ENCODE data around the gene RALY. TPM values are rescaled to one million over a fixed set of nuclear protein-coding genes. Genes with fewer than 3 reads are reported as not detected.

Gene RALY
- total and polyA plus RNA-seq, 2 donors (not counting 3 experiments of a cell fraction or from before 2014, with no cell fraction given), result 142 to 146 TPM

DNA sequence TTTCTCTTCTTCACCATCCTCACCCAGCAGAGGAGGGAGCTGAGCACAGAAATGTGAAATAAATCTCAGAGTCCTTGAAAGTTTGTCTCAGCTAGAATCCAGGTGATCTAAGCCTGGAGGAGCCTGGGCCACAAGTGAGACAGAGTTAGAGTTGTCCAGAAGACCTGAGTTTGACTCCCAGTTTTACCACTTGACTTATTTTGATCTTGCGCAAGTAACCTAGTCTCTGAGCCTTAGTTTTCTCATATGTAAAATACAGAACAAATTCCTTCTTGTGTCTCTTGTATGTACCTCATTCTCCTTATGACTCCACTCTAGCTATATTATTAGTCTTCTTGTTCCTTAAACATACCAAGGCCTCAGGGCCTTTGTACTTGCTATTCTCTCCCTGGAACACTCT is 36.7 kb downstream of the RALY start:
- H2AFZ ChIP-seq (ENCODE audit: low read depth, low read length), result no peak overlapping the region
- no peak overlapping the region for H3K4me2 ChIP-seq (ENCODE audit: insufficient read depth, low read length)
- no peak overlapping the region for H3K9ac ChIP-seq (replicated peaks; ENCODE audit: extremely low read depth, insufficient read depth, low read length)
- ChIA-PET CTCF (interaction anchor here (1.3 to 1.8 kb wide), 2 partner anchors 10 to 167 kb away, joined by 3 to 5 read pairs; no protein-coding TSS in a partner anchor), POLR2A (no interaction called here)
- H3K4me1 ChIP-seq (ENCODE audit: control insufficient read depth, extremely low read depth, insufficient read depth, low read length), result no peaks in the 10 kb centered on the region
- H3K4me3 ChIP-seq (replicated peaks in 1 of 3; ENCODE audit: insufficient read depth in 1 of 3, low read depth in 1 of 3, low read length in 3 of 3), result no peak overlapping the region
- H3K9me3 ChIP-seq (replicated peaks; ENCODE audit: control insufficient read depth, insufficient read depth, low read length), result no peaks in the 10 kb centered on the region
- FAIRE-seq, result no peak
- H3K79me2 ChIP-seq (ENCODE audit: control insufficient read depth, insufficient read depth, low read length), result peaks cover 59% of the 10 kb centered on the region
- intact Hi-C loops (cut with micrococcal nuclease), result no loop called here
- peaks cover 4% of the 10 kb centered on the region for H4K20me1 ChIP-seq (replicated peaks; ENCODE audit: control insufficient read depth, extremely low read depth, insufficient read depth, low read length)
- TF ChIP-seq GATA2 (IDR thresholded peaks at IDR 0.05; ENCODE audit: insufficient read depth, insufficient read length, low read depth, low read length) (no peak), JUN (IDR thresholded peaks at IDR 0.05; ENCODE audit: borderline replicate concordance, insufficient read depth, insufficient read length, low read depth) (no peak), FOS (IDR thresholded peaks at IDR 0.05; ENCODE audit: borderline replicate concordance, insufficient read depth, low read length) (no peak), EZH2 (IDR thresholded peaks at IDR 0.05; ENCODE audit: borderline replicate concordance, low read depth, low read length, severe bottlenecking) (no peak), POLR2AphosphoS5 (IDR thresholded peaks at IDR 0.05; ENCODE audit: insufficient read depth, low read depth, low read length) (no peak)
- TF ChIP-seq, protein P1, sequence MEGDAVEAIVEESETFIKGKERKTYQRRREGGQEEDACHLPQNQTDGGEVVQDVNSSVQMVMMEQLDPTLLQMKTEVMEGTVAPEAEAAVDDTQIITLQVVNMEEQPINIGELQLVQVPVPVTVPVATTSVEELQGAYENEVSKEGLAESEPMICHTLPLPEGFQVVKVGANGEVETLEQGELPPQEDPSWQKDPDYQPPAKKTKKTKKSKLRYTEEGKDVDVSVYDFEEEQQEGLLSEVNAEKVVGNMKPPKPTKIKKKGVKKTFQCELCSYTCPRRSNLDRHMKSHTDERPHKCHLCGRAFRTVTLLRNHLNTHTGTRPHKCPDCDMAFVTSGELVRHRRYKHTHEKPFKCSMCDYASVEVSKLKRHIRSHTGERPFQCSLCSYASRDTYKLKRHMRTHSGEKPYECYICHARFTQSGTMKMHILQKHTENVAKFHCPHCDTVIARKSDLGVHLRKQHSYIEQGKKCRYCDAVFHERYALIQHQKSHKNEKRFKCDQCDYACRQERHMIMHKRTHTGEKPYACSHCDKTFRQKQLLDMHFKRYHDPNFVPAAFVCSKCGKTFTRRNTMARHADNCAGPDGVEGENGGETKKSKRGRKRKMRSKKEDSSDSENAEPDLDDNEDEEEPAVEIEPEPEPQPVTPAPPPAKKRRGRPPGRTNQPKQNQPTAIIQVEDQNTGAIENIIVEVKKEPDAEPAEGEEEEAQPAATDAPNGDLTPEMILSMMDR (IDR thresholded peaks at IDR 0.05; ENCODE audit: extremely low read depth in 1 of 2, insufficient read depth in 1 of 2, low read depth in 1 of 2, low read length in 2 of 2), result no peak
- no peaks in the 10 kb centered on the region for H3K27me3 ChIP-seq (ENCODE audit: control insufficient read depth in 2 of 2, insufficient read depth in 2 of 2, low read length in 2 of 2)
- dilution Hi-C loops (cut with MboI; ENCODE audit: extremely low pct_ligation_motif_present, low sequenced_read_pairs), result no loop called here
- no peaks in the 10 kb centered on the region for H3K9me1 ChIP-seq (replicated peaks; ENCODE audit: control insufficient read depth, extremely low read depth, insufficient read depth, low read length)
- no TSS peak for BruUV-seq (replicated peaks)
- DNase-seq (ENCODE audit: low read depth, low spot score), result no peak
- H3K36me3 ChIP-seq (ENCODE audit: control insufficient read depth in 2 of 2, extremely low read depth in 1 of 2, insufficient read depth in 2 of 2, low read length in 2 of 2), result peaks cover 4 to 7% of the 10 kb centered on the region in 2 experiments
- H3K27ac ChIP-seq (ENCODE audit: insufficient read depth, low read depth, low read length), result no peak overlapping the region

All from endothelial cell of umbilical vein (primary cell).